ENCODE data around the gene NPR3.
"Not testable (repeated sequence)": the region's sequence is repeated elsewhere in the genome, so short reads cannot be mapped to it uniquely, and the experiment has no call there.

Gene NPR3

GRCh38 chr5:32767948-32768467 lies 56.9 kb downstream of the NPR3 start:
- peak; percentile 12 for DNase-seq (ENCODE audit: low spot score)

GRCh38 chr5:32769711-32770110 lies 58.6 kb downstream of the NPR3 start:
- no peak for DNase-seq (ENCODE audit: low spot score)

GRCh38 chr5:32770444-32770843 lies 59.3 kb downstream of the NPR3 start:
- DNase-seq (ENCODE audit: low spot score) = no peak

- no peak for DNase-seq (ENCODE audit: low spot score)
These were observed 59.9 kb downstream of the NPR3 start for GRCh38 chr5:32771037-32771436.

- DNase-seq (ENCODE audit: low spot score) = no peak
These were observed 62.8 kb downstream of the NPR3 start for GRCh38 chr5:32773944-32774343.

GRCh38 chr5:32776200-32776599 lies 65.1 kb downstream of the NPR3 start:
- no peak for DNase-seq (ENCODE audit: low spot score)

GRCh38 chr5:32777222-32777621 lies 66.1 kb downstream of the NPR3 start:
- no peak for DNase-seq (ENCODE audit: low spot score)

GRCh38 chr5:32777733-32778132 lies 66.6 kb downstream of the NPR3 start:
- no peak for DNase-seq (ENCODE audit: low spot score)

- no peak for DNase-seq (ENCODE audit: low spot score)
These were observed 67.3 kb downstream of the NPR3 start for GRCh38 chr5:32778403-32778802.

GRCh38 chr5:32779754-32780415 lies 68.8 kb downstream of the NPR3 start:
- no peak for DNase-seq (ENCODE audit: low spot score)

GRCh38 chr5:32780508-32780919 lies 69.4 kb downstream of the NPR3 start:
- DNase-seq (ENCODE audit: low spot score) = no peak

- DNase-seq (ENCODE audit: low spot score) = no peak
These were observed 72.5 kb downstream of the NPR3 start for GRCh38 chr5:32783661-32784060.

- DNase-seq (ENCODE audit: low spot score) = peak; percentile 63
These were observed 74.6 kb downstream of the NPR3 start for GRCh38 chr5:32785611-32786254.

GRCh38 chr5:32786311-32786710 lies 75.2 kb downstream of the NPR3 start:
- no peak for DNase-seq (ENCODE audit: low spot score)

- DNase-seq (ENCODE audit: low spot score) = no peak
These were observed 79.4 kb downstream of the NPR3 start for GRCh38 chr5:32790411-32790951.

- no peak for DNase-seq (ENCODE audit: low spot score)
These were observed 80.6 kb downstream of the NPR3 start for GRCh38 chr5:32791536-32792243.

GRCh38 chr5:32794086-32794485 lies 83.0 kb downstream of the NPR3 start:
- no peak for DNase-seq (ENCODE audit: low spot score)

- no peak for DNase-seq (ENCODE audit: low spot score)
These were observed 91.6 kb downstream of the NPR3 start for GRCh38 chr5:32802764-32803163.

GRCh38 chr5:32803656-32804055 lies 92.5 kb downstream of the NPR3 start:
- no peak for DNase-seq (ENCODE audit: low spot score)

- DNase-seq (ENCODE audit: low spot score) = not testable (repeated sequence)
These were observed 94.3 kb downstream of the NPR3 start for GRCh38 chr5:32805462-32805861.

GRCh38 chr5:32805971-32806638 lies 95.0 kb downstream of the NPR3 start:
- DNase-seq (ENCODE audit: low spot score) = no peak

- DNase-seq (ENCODE audit: low spot score) = no peak
These were observed 97.7 kb downstream of the NPR3 start for GRCh38 chr5:32808783-32809182.
